Frontal cortex (tissue), 4 donors: ENCODE data around the gene CHAF1A. TPM values are rescaled to one million over a fixed set of nuclear protein-coding genes. Genes with fewer than 3 reads are reported as not detected.

Experiments used
- DNase-seq, 2 donors: peaks; one replicate each; pipeline ENCODE4 v3.0.0; 2012; ENCODE audit warnings: low spot score in 2 of 2
- FAIRE-seq: peaks from 2 replicates; lab custom pipeline; 2012; peaks lifted over from hg19 to GRCh38; lab: Jason Lieb, UNC
- total RNA-seq: library from RNA; depleted of rRNA; stranded (reverse); fragments of >200 nt; gene quantifications from one replicate; pipeline ENCODE4 v1.2.3, GENCODE V29; 2014
- donor health status: control.
- donor health status: control.
- donor health status: control.

Gene CHAF1A
- total RNA-seq, 1 donor from 2014 or later: 11.8 TPM

GRCh38 chr19:4449639-4450028 is 47.2 kb downstream of the CHAF1A start:
- DNase-seq: no peak

DNA sequence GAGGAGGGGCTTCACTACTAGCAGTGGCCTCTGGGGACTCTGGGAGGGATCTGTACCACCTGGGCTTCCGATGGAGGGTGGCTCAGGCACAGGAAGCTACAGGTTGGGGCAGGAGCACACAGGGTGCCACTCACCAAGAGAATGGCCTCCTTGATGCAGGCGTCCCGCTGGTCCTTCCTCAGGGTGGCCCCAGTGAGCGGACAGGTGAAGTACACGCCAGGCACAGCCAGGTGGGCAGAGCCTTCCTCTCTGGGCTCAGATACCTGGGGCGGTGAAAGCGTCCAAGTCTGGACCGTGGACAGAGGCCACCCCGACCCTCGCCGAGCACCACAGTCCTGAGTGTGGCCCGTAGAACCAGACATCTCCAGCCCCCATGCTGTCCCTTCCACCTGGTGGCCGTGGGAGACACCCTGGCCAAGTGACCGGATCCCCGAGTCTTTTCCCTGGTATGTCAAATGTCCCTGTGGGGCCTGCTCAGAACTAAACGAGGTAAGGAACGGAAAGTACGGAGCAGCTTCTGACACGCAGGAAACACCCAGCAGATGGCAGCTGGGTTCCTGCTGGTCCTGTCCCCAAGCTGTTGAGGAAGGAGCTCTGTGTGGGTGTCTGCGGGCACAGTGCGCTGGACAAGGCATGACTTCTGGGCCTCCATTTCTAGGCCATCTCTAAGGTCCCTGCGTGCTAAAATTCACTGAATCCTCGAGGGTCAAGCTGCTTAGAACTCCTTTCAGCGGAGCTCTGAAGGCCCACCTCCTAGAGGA is 50.0 kb downstream of the CHAF1A start:
- FAIRE-seq: no peak
- no peak for DNase-seq

More at GRCh38 chr19:4449639-4450028, 47.2 kb downstream of the CHAF1A start:
- no peak for FAIRE-seq

DNA sequence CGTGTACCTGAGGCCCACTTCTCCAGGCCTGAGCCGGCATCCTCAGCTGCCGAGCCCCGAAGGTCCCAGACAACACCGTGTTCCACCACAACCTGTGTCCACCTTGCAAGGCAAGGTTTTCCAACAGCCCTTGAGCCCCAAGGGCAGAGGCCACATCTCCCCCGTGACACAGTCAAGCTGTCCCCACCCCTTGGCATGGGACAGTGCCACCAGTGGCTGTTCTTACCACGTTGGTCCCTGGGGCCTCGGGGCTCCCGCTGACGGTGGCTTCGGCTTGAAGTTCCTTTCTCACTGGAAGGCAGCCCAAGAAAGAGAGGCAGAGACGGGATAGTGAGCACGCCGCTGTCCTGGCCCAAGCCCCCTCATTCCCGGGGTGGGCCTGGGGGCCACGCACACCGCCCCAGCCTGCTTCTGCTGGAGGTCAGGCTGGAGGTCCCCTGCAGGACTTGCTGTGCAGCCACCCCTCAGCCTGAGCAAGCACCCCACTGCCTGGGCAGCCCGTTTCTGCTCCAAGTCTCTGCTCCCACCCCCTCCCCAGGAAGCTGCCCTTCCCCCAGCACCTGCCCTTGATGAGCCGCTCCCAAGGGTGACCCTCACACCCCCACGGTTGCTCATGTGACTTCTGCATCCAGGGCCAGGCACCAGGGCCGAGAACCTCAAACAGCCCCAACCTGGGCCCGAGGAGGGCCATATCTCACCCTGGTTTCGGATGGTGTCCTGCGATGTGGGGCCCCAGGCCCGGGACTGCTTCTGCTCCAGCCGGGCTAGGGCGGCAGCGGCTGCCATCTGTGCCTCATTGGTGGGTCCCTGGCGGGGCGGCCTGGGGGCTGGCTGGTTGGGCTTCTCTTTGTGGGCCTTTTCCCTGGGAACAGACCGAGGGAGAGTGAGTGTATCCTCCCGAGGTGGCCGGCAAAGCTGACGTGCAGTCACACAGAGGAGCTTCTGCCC is 51.1 kb downstream of the CHAF1A start:
- FAIRE-seq: no peak
- no peak for DNase-seq

GRCh38 chr19:4454747-4455718 is 52.6 kb downstream of the CHAF1A start:
- DNase-seq: no peak
- no peak for FAIRE-seq

DNA sequence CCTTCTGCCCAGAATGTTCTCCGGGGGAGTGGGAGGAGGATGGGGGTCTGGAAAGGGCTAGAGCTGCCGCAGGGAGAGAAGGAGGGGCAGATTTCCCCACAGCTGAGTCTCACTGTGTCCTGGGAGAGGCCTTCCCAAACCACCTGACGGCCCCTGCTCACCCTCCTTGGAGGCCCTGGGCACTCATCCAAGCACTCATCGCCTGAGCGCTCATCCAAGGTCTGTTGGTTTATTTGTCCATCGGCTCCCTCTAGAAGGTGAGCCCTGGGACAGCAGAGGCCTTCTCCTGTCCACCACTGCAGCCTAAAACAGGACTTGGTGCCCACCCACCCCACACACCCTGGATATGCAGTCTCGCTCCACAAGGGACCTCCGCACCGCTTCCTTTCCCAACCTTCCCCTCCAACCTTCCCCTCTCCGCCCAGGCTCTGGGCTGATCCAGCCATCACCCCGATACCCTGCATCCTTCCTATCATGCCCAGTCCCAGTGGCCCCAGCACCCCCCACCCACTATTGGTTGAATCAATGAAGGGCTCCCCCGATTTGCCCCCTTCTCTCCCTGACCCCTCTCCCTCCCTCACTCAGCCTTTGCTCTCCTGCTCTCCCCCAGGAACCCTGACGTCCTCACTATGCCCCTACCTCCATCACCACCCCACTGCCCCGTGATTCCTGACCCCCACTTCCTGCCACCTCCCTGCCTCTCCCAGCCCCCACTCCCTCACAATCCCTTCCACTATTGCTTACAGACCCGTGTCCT is 53.5 kb downstream of the CHAF1A start:
- DNase-seq (no peak), FAIRE-seq (no peak)

DNA sequence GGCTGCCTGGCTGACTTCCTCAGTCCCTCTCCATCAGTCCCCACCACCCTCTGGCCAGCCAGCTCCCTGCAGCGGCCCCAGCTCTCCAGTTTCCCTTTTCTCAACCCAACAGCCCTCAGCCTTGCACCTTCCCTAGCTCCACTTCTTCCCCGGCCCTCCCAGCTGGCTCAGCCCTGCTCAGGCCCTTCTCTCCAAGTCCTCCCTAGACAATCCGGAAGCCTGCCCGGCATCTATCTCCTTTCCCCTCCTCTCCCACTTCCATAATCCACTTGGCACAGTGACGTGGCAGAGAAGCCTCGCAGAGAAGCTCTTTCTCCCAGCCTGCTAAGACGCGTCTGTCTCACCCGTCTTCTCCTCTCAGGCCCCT is 54.0 kb downstream of the CHAF1A start:
- FAIRE-seq: no peak
- DNase-seq: no peak

DNA sequence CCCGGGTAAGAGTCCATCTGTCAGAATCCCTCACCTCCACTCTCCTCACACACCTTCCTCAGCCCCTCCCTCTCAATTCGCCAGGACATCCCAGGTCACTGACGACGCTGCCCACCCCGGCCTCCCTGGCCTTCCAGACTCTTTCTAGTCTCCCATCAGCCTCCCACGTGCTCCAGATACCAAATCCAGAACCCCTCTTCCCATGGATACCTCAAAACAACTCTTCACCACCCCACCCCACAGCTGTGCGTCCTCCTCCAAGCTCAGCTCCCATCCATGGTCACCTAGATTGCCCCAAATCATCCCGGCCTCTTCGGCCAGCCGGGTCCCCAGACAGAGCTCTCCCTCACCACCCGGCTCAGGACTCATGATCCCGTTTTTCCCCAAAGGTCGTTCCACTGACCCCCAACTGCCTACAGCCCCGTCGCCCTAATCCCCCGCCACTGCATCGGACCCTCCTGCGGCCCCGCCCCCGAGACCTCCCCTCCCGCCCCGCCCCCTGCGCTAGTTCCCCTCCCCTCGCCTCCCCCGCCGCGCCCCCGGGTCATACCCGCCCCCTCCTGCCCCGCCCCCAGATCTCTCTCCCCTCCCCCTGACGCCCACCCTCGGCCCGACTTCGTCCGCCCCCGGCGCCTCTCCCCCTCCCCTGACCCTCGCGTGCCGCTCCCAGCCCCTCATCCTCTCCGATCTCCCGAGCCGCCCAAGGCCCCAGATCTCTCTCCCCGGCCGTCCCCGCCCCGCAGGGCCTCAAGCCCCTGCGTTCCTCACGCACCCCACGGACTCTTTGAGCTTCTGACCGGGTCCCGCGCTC is 54.6 kb downstream of the CHAF1A start:
- DNase-seq (peak; percentile 75), FAIRE-seq (no peak)

DNA sequence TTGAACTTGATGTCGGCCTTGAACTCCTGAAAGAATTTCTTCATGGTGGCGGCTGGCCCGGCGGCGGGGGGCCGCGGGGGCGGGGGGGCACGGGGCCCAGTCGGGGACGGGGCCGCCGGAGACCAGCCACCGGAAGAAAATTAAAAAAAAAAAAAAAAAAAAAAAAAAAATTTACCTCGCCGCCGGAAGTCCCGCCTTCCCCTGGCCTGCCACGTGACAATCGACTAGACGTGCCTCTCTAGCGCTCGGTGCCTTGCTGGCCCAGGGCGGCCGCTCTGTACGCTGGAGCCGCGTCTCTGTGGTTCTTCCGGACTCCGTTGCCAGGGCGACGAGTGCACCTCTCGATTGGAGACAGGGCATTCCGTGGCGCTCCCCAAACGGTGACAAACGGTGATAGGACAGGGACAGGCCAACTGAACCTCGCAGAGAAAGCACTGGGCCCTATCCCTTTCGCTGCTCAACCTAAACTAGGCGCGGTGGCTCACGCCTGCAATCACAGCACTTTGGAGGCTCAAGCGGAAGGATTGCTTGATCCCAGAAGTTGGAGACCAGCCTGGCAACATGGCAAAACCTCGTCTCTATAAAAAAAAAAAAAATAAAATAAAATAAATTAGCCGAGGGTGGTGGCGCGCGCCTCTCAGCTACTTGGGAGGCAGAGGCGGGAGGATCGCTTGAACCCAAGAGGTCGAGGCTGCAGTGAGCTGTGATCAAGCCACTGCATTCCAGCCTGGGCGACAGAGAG is 55.4 kb downstream of the CHAF1A start, which contains the start of gene UBXN6:
TSS of gene UBXN6 (minus strand) at position 141 of the 742 bp plus-strand sequence. CDS start at position 44, 97 bp downstream.
- FAIRE-seq: peak; percentile 55
- peak; percentile 98 to 99 for DNase-seq

GRCh38 chr19:4464815-4465581 is 62.6 kb downstream of the CHAF1A start:
- no peak for FAIRE-seq
- DNase-seq: no peak

DNA sequence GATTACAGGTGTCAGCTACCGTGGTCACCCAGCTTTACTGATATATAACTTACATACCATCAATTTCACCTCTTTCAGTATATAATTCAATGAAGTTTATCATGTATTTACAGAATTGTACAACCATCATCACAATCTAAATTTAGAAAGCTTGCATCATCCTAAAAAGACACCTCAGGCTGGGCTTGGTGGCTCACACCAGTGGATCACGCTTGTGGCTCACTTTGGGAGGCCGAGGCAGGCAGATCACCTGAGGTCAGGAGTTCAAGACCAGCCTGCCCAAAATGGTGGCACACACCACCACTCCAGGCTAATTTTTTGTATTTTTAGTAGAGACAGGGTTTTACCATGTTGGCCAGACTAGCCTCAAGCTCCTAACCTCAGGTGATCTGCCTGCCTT is 65.4 kb downstream of the CHAF1A start:
- FAIRE-seq (no peak), DNase-seq (no peak)

DNA sequence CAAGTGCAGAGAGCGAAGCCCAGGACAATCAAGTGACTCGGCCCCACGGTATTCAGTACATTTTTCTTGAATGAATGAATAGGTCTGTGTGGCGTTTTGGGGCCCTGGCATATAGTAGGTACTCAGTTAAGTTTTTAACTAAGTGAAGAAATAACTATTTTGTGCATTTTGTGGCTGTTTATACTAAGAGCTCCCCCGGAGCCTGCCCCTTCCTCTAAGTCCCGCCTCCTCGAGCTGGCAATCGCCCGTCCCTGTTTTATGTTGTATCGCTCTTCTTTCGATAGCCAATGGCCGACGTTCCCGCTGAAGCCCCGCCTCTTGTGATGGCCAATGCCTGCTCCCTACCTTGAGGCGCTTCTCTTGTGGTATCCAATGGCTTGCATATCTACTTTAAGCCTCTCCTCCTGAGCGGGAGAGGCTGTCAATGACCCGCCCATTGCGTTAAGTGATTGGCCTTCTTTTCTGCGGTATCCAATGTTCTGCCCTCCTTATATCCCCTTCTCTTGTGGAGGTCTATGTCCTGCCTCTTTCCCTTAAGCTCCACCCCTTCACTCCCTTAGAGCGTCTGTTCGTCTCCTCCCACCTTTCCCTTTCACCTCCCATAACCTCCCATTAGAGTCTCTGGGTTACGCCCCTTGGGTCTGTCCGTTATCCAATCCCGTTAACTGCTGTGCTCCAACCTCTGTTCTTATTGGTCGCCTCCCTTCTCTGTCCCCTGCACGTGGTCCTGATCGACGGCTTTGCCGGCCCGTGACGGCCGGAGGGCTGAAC is 69.1 kb downstream of the CHAF1A start:
- DNase-seq (peak; percentile 100), FAIRE-seq (peak; percentile 99)

DNA sequence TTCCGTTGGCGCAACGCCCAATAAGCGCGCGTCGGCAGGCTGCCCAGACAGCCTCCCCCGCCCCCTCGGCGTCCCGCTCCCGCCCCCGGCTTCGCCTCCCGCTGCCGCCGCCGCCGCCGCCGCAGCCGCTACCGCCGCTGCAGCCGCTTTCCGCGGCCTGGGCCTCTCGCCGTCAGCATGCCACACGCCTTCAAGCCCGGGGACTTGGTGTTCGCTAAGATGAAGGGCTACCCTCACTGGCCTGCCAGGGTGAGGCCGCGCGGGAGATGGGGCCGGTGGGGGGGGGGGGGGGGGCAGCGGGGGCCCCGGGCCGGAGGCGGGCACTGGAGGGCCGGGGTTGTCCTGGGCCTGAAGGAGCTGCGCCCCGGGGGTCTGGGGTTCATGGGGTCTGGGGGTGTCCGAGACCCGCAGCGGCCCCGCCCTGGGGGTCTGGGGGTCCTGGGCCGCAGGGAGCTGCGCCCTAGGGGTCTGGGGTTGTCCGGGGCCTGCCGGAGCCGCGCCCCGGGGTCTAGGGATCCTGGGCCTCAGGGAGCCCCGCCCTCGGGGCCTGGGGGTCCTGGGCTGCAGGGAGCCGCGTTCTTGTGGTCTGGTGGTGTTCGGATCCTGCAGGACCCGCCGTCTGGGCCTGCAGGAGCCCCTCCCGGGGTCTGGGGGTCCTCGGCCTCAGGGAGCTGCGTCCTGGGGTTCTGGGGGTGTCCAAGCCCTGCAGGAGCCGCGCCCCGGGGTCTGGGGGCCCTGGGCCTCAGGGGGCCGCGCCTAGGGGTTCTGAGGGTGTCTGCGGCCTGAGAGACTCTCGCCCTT is 69.9 kb downstream of the CHAF1A start, which contains the start of gene HDGFL2:
TSS of gene HDGFL2 (plus strand) at position 124 of the 801 bp plus-strand sequence. CDS start at position 178, 54 bp downstream.
- DNase-seq (no peak), FAIRE-seq (no peak)

GRCh38 chr19:4473011-4473762 is 70.7 kb downstream of the CHAF1A start:
- FAIRE-seq: no peak
- no peak for DNase-seq

DNA sequence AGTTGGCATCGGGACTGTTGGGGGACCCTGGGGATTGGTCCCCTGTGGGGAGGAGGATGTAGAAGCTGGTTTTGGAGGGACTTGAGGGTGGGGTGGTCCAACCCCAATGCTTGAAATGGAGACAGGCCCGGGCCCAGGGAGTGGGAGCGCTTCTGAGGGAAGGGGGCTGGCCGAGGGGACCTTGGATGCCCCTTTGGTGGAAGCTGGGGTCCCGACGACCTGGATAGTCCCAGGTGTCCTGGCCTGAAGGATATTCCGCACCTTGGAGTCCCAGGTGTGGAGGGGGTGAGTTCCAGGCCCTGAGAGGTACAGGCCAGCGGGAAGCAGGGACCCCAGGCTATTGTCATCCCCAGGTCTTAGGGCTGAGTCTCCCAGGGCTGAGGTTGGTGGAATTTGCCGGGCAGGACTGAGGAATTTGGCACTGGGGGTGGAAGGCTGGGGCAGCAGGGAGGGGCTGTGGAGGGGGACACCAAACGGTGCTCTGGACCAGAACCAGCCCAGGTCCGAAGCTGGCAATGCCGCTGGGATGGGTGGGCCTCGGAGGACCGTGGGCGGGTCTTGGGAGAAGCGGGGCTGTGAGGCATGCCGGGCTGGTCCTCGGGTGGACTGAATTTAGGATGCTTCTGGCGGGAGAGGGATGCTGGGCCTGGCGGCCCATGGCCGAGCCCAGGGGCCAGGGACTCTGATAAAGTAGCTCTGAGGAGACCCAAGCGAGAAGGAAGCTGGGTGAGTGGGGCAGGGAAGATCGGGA is 71.5 kb downstream of the CHAF1A start:
- FAIRE-seq (no peak), DNase-seq (no peak)
